HEK293 (cell line): ENCODE measurements around the gene NXN.

ENCODE experiments used
- CTCF ChIA-PET: fragments of 350-600 bp; formaldehyde crosslinking; extraction: SDS; loops from one replicate; lab custom pipeline; 2021; ENCODE audit warnings: antibody characterized with exemption; lab: Yijun Ruan, JAX
- POLR2A ChIA-PET: fragments of 300-600 bp; formaldehyde crosslinking; extraction: SDS; loops from one replicate; lab custom pipeline; 2020; ENCODE audit warnings: antibody characterized with exemption, inconsistent platforms; lab: Yijun Ruan, JAX
- H3K27ac ChIP-seq: fragments of 200-500 bp; sonication (Bioruptor generic); 2 replicates; pipeline ENCODE4 v1.5.1; 2014; ENCODE audit warnings: low read depth, low read length, control low read depth, inconsistent platforms; ENCODE audit errors: extremely low read depth
- H3K36me3 ChIP-seq, 2 experiments: fragments of 200-500 bp in 1 of 2; sonication (Bioruptor generic) in 1 of 2; 1 replicate in 1 of 2; 2 replicates in 1 of 2; pipeline ENCODE4 v1.5.1; 2014 to 2017; ENCODE audit warnings: inconsistent platforms in 2 of 2, low read length in 2 of 2; ENCODE audit not compliant: control insufficient read depth in 2 of 2, insufficient read depth in 1 of 2
- H3K4me1 ChIP-seq: fragments of 200-500 bp; sonication (Bioruptor generic); 2 replicates; pipeline ENCODE4 v1.5.1; 2014; ENCODE audit warnings: mild to moderate bottlenecking, low read length, inconsistent platforms; ENCODE audit not compliant: control insufficient read depth, insufficient read depth
- H3K4me3 ChIP-seq: 2 replicates; pipeline ENCODE4 v1.5.1; 2011; ENCODE audit warnings: low read depth, mild to moderate bottlenecking, control low read depth, low read length, moderate library complexity
- H3K9me3 ChIP-seq: fragments of 200-500 bp; sonication (Bioruptor generic); 2 replicates; pipeline ENCODE4 v1.5.1; 2014; ENCODE audit warnings: low read depth, low read length, inconsistent platforms; ENCODE audit not compliant: control insufficient read depth, insufficient read depth
- BCL11B ChIP-seq: fragments of 450-650 bp; formaldehyde crosslinking; IDR thresholded peaks from 2 replicates; pipeline ENCODE4 v1.5.1; 2016; ENCODE audit warnings: low read depth, missing biosample characterization, missing genetic modification characterization
- CTCF ChIP-seq: fragments of 450-650 bp; formaldehyde crosslinking; IDR thresholded peaks from 2 replicates; pipeline ENCODE4 v1.5.1; 2016; ENCODE audit warnings: missing biosample characterization, missing genetic modification characterization
- EGR2 ChIP-seq: fragments of 450-650 bp; formaldehyde crosslinking; IDR thresholded peaks from 2 replicates; pipeline ENCODE4 v1.5.1; 2016; ENCODE audit warnings: low read depth, missing biosample characterization, missing genetic modification characterization
- OSR2 ChIP-seq: fragments of 450-650 bp; formaldehyde crosslinking; IDR thresholded peaks from 2 replicates; pipeline ENCODE4 v1.5.1; 2016; ENCODE audit warnings: missing biosample characterization, missing genetic modification characterization
- REPIN1 ChIP-seq: fragments of 450-650 bp; formaldehyde crosslinking; IDR thresholded peaks from 2 replicates; pipeline ENCODE4 v1.5.1; 2017; ENCODE audit warnings: missing biosample characterization, missing genetic modification characterization, low read depth
- SP3 ChIP-seq: fragments of 450-650 bp; formaldehyde crosslinking; IDR thresholded peaks from 2 replicates; pipeline ENCODE4 v1.5.1; 2016; ENCODE audit warnings: missing biosample characterization, missing genetic modification characterization
- SP7 ChIP-seq: fragments of 450-650 bp; formaldehyde crosslinking; IDR thresholded peaks from 2 replicates; pipeline ENCODE4 v1.5.1; 2016; ENCODE audit warnings: missing biosample characterization, missing genetic modification characterization
- ZBTB8A ChIP-seq: fragments of 450-650 bp; formaldehyde crosslinking; IDR thresholded peaks from 2 replicates; pipeline ENCODE4 v1.5.1; 2016; ENCODE audit warnings: missing biosample characterization, missing genetic modification characterization
- ZIC2 ChIP-seq: fragments of 450-650 bp; formaldehyde crosslinking; IDR thresholded peaks from 2 replicates; pipeline ENCODE4 v1.5.1; 2016; ENCODE audit warnings: missing biosample characterization, missing genetic modification characterization
- ZNF146 ChIP-seq: fragments of 450-650 bp; formaldehyde crosslinking; IDR thresholded peaks from 2 replicates; pipeline ENCODE4 v1.5.1; 2016; ENCODE audit warnings: missing biosample characterization, missing genetic modification characterization
- ZNF148 ChIP-seq: fragments of 450-650 bp; formaldehyde crosslinking; IDR thresholded peaks from 2 replicates; pipeline ENCODE4 v1.5.0; 2017; ENCODE audit warnings: missing biosample characterization, missing genetic modification characterization, borderline replicate concordance
- ZNF398 ChIP-seq: fragments of 450-650 bp; formaldehyde crosslinking; IDR thresholded peaks from 2 replicates; pipeline ENCODE4 v1.5.1; 2017; ENCODE audit warnings: missing biosample characterization, missing genetic modification characterization
- ZNF404 ChIP-seq: fragments of 450-650 bp; formaldehyde crosslinking; IDR thresholded peaks from 2 replicates; pipeline ENCODE4 v1.5.1; 2017; ENCODE audit warnings: missing biosample characterization, missing genetic modification characterization
- ZNF544 ChIP-seq: fragments of 450-650 bp; formaldehyde crosslinking; IDR thresholded peaks from 2 replicates; pipeline ENCODE4 v1.5.0; 2017; ENCODE audit warnings: missing biosample characterization, missing genetic modification characterization
- ZNF585B ChIP-seq: fragments of 450-650 bp; formaldehyde crosslinking; IDR thresholded peaks from 2 replicates; pipeline ENCODE4 v1.5.1; 2016; ENCODE audit warnings: missing biosample characterization, missing genetic modification characterization
- ZNF624 ChIP-seq: fragments of 450-650 bp; formaldehyde crosslinking; IDR thresholded peaks from 2 replicates; pipeline ENCODE4 v1.5.1; 2017; ENCODE audit warnings: missing biosample characterization, missing genetic modification characterization

The NXN gene

DNA sequence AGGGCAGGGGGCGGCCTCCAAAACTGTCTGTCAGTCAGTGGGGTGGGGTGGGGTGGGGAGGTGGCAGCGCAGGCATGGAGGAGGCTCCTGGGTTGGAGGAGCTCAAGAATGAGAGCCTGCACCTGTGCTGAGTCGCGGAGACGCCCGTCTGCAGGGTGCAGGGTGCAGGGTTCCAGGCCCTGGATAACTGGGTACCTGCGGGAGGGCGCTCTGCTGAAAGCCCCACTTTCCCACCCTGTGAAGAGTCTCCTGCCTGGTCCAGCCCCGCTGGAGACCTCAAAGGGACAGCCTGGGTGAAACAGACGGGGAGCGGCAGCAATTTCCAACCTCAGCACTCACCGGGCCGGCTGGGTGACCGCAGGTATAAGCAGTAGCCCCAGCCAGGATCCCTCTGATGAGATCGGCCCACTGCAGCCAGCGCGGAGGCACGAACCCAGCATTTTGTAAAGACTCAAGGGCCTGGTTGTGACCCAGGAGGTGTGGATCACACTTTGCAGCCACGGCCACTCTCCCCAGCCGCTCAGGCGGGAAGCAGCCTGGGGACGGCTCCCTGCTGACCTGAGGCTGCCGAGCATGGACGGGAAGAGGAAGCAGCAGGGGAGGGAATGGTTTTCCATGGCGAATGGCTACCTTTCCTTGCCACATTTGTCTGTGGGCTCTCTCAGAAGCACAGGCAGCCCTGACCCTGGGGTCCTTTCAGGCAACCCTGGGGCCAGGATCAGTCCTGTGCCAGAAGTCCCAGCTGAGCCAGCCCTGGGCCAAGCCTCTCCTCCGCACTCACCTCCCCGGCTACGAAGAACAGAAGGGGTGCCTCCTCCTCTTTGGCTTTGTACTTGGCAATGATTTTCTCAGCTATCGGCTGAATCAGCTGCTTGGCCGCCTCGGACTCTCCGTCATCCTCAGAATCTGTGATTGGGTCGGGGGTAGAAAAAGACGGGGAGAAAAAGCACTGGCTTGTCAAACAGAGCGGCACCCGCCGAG lies 176.4 kb downstream of the NXN start (continued):
- TF ChIP-seq CTCF (no peak), BCL11B (tag by site-specific recombination) (no peak)

DNA sequence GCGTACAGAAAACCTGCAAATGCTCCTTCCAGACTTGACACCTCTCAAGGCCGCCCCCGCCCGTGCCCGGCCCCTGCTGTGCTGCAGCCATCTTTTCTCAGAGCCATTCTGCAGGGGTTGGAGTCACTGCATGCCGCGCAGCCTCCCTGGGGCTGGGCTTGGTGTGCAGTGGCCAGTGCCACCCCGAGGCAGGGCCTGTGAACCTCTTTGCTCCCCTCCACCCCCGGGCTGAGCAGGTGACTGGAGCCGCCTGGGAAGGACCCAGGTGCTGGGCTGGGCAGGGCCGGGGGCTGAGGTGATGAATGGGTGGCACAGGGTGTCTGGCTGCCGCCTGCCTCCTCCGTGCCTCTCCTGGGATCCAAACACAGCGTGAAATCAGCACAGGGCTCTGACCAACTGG lies 177.1 kb downstream of the NXN start:
- Histone ChIP-seq H3K4me3 (no peak overlapping the region), H3K36me3 (peaks cover 0 to 12% of the 10 kb centered on the region in 2 experiments; a peak in 2 of 3 replicates), H3K27ac (no peak overlapping the region), H3K9me3 (no peaks in the 10 kb centered on the region), H3K4me1 (no peaks in the 10 kb centered on the region)
- CTCF ChIA-PET = interaction anchor here (1.6 to 11.0 kb wide), 2 partner anchors 178 to 194 kb away, joined by 3 to 173 read pairs; partner anchors contain the start of genes NXN and TIMM22
- POLR2A ChIA-PET = no interaction called here
- TF ChIP-seq EGR2 (tag by site-specific recombination) (0 out of 2 replicates have a peak, but pooled peaks have one; percentile 9), SP3 (tag by site-specific recombination) (no peak), SP7 (tag by site-specific recombination) (no peak)

DNA sequence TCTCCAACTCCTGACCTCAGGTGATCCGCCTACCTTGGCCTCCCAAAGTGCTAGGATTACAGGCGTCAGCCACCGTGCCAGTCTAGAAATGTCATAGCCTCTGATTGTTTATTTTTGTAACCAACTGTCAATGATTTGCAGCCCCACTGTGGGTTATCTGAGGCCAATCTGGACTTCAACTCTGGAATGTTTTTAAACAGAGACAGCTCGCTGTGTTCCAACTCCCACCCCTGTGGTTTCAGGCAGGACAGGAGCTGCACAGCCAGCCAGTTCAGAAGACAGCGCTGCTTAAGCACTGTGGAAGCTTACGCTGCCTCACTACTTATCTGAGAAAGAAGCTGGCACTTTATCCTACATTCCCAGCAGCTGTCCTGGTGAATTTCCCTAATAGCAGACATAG lies 177.9 kb downstream of the NXN start:
- Histone ChIP-seq H3K9me3 (no peaks in the 10 kb centered on the region), H3K27ac (no peak overlapping the region), H3K36me3 (peaks cover 0 to 12% of the 10 kb centered on the region in 2 experiments; a peak in 2 of 3 replicates), H3K4me1 (no peaks in the 10 kb centered on the region), H3K4me3 (no peak overlapping the region)
- TF ChIP-seq ZNF398 (tag by site-specific recombination) = no peak
- no peak for TF ChIP-seq REPIN1 (tag by site-specific recombination)
- TF ChIP-seq ZBTB8A (tag by site-specific recombination) = no peak
- TF ChIP-seq ZNF544 = no peak
- no peak for TF ChIP-seq ZNF148 (tag by site-specific recombination)
- TF ChIP-seq ZIC2 (tag by site-specific recombination) = peak; percentile 57
- no peak for TF ChIP-seq ZNF585B (tag by site-specific recombination)
- no peak for TF ChIP-seq ZNF624 (tag by site-specific recombination)
- TF ChIP-seq ZNF404 (tag by site-specific recombination) = no peak
- TF ChIP-seq OSR2 = 0 out of 2 replicates have a peak, but pooled peaks have one; percentile 18
- TF ChIP-seq ZNF146 (tag by site-specific recombination) = no peak
- ChIA-PET CTCF (interaction anchor here (0.6 to 11.0 kb wide), 3 partner anchors 125 to 195 kb away, joined by 3 to 173 read pairs (median 6); partner anchors contain the start of genes NXN and TIMM22), POLR2A (no interaction called here)
